IMR-90 (cell line): ENCODE results near the gene LRG1. TPM values are rescaled to one million over a fixed set of nuclear protein-coding genes. Genes with fewer than 3 reads are reported as not detected.

ENCODE experiments used
- ATAC-seq: fragments of 200-7000 bp; cut with Tn5 transposase; 2 replicates; pipeline ENCODE4 v1.9.1; 2020; ENCODE audit warnings: low read depth, mild to moderate bottlenecking, moderate library complexity
- BruUV-seq: library from RNA; stranded (reverse); fragments of 400-500 nt; replicated peaks from 2 replicates; lab custom pipeline; 2021; lab: Mats Ljungman, UMichigan
- CTCF ChIA-PET: fragments of 300-600 bp; formaldehyde crosslinking; extraction: SDS; loops from one replicate; lab custom pipeline; 2021; ENCODE audit warnings: antibody characterized with exemption; lab: Yijun Ruan, JAX
- POLR2A ChIA-PET: fragments of 300-600 bp; sonication (Branson Sonifier 250); formaldehyde crosslinking; loops from one replicate; lab custom pipeline; 2022; ENCODE audit warnings: antibody characterized with exemption; ENCODE audit not compliant: unreplicated experiment; lab: Charles Lee
- DNase-seq: peaks from one replicate; pipeline ENCODE4 v3.0.0; 2013
- H2AFZ ChIP-seq: replicated peaks from 2 replicates; pipeline ENCODE3; 2013; ENCODE audit warnings: low read length, mild to moderate bottlenecking; ENCODE audit not compliant: poor library complexity
- H2AK5ac ChIP-seq: 2 replicates; pipeline ENCODE4 v1.6.1; 2013; ENCODE audit warnings: low read depth, low read length, inconsistent platforms
- H2AK9ac ChIP-seq: replicated peaks from 2 replicates; pipeline ENCODE3; 2013; ENCODE audit warnings: mild to moderate bottlenecking, low read depth, low read length, moderate library complexity; ENCODE audit not compliant: poor library complexity
- H2BK120ac ChIP-seq: 2 replicates; pipeline ENCODE4 v1.6.1; 2013; ENCODE audit warnings: low read depth, low read length, inconsistent platforms
- H2BK15ac ChIP-seq: 3 replicates; pipeline ENCODE4 v1.6.1; 2013; ENCODE audit warnings: low read depth, low read length, inconsistent platforms
- H2BK20ac ChIP-seq: 2 replicates; pipeline ENCODE4 v1.6.1; 2013; ENCODE audit warnings: low read depth, mild to moderate bottlenecking, inconsistent platforms, low read length, moderate library complexity
- H2BK5ac ChIP-seq: 2 replicates; pipeline ENCODE4 v1.6.1; 2013; ENCODE audit warnings: mild to moderate bottlenecking, low read depth, low read length, inconsistent platforms; ENCODE audit not compliant: poor library complexity, severe bottlenecking
- H3K14ac ChIP-seq: replicated peaks from 2 replicates; pipeline ENCODE4 v1.6.1; 2013; ENCODE audit warnings: low read depth, low read length, inconsistent platforms
- H3K18ac ChIP-seq: 2 replicates; pipeline ENCODE4 v1.6.1; 2013; ENCODE audit warnings: low read depth, low read length, control low read depth
- H3K23ac ChIP-seq: 2 replicates; pipeline ENCODE4 v1.6.1; 2013; ENCODE audit warnings: low read depth, low read length, inconsistent platforms
- H3K27ac ChIP-seq: 2 replicates; pipeline ENCODE4 v1.5.1; 2013; ENCODE audit warnings: mild to moderate bottlenecking, control low read depth, low read length; ENCODE audit not compliant: insufficient read depth
- H3K27me3 ChIP-seq: 2 replicates; pipeline ENCODE4 v1.6.1; 2013; ENCODE audit warnings: low read length; ENCODE audit not compliant: control insufficient read depth, insufficient read depth
- H3K36me3 ChIP-seq: 2 replicates; pipeline ENCODE4 v1.6.1; 2013; ENCODE audit warnings: low read length, mixed read lengths; ENCODE audit not compliant: control insufficient read depth, insufficient read depth
- H3K4ac ChIP-seq: 2 replicates; pipeline ENCODE4 v1.6.1; 2013; ENCODE audit warnings: low read depth, low read length, inconsistent platforms
- H3K4me1 ChIP-seq: 2 replicates; pipeline ENCODE4 v1.6.1; 2013; ENCODE audit warnings: low read length, mixed read lengths; ENCODE audit not compliant: control insufficient read depth, insufficient read depth
- H3K4me2 ChIP-seq: 2 replicates; pipeline ENCODE4 v1.6.1; 2013; ENCODE audit warnings: low read depth, mild to moderate bottlenecking, control low read depth, low read length, moderate library complexity
- H3K4me3 ChIP-seq: 2 replicates; pipeline ENCODE4 v1.5.1; 2013; ENCODE audit warnings: low read depth, mild to moderate bottlenecking, control low read depth, low read length, moderate library complexity; ENCODE audit not compliant: insufficient read depth
- H3K56ac ChIP-seq: 2 replicates; pipeline ENCODE4 v1.6.1; 2013; ENCODE audit warnings: low read length, inconsistent platforms; ENCODE audit not compliant: insufficient read depth; ENCODE audit errors: extremely low read depth
- H3K79me1 ChIP-seq, 2 experiments: 2 replicates each; pipeline ENCODE4 v1.6.1; 2013; ENCODE audit warnings: low read length in 2 of 2, inconsistent platforms in 1 of 2, low read depth in 1 of 2
- H3K9ac ChIP-seq: 2 replicates; pipeline ENCODE4 v1.6.1; 2013; ENCODE audit warnings: low read depth, low read length, control low read depth
- H3K9me1 ChIP-seq: 2 replicates; pipeline ENCODE4 v1.6.1; 2013; ENCODE audit warnings: low read length, inconsistent platforms; ENCODE audit not compliant: insufficient read depth
- H3K9me3 ChIP-seq: 2 replicates; pipeline ENCODE4 v1.6.1; 2013; ENCODE audit warnings: low read length; ENCODE audit not compliant: control insufficient read depth, insufficient read depth
- H4K20me1 ChIP-seq: 2 replicates; pipeline ENCODE4 v1.6.1; 2013; ENCODE audit warnings: low read length, inconsistent platforms; ENCODE audit not compliant: insufficient read depth
- H4K5ac ChIP-seq: 2 replicates; pipeline ENCODE4 v1.6.1; 2013; ENCODE audit warnings: mild to moderate bottlenecking, low read depth, low read length, control low read depth
- H4K8ac ChIP-seq, 2 experiments: 2 replicates each; pipeline ENCODE4 v1.6.1; 2013; ENCODE audit warnings: low read depth in 2 of 2, low read length in 2 of 2, control low read depth in 1 of 2, inconsistent platforms in 1 of 2
- H4K91ac ChIP-seq: 2 replicates; pipeline ENCODE4 v1.6.1; 2013; ENCODE audit warnings: low read depth, low read length, inconsistent platforms; ENCODE audit not compliant: insufficient read depth
- BHLHE40 ChIP-seq: fragments of 150-350 bp; IDR thresholded peaks from 2 replicates; pipeline ENCODE4 v1.6.1; 2016; ENCODE audit warnings: mild to moderate bottlenecking, low read depth, low read length
- CEBPB ChIP-seq: IDR thresholded peaks from 2 replicates; pipeline ENCODE4 v1.6.1; 2012; ENCODE audit warnings: low read depth, low read length, improper control_type of control experiment
- CHD1 ChIP-seq: IDR thresholded peaks from 2 replicates; pipeline ENCODE4 v1.6.1; 2012; ENCODE audit warnings: low read depth, low read length, improper control_type of control experiment
- CTCF ChIP-seq: conservative IDR thresholded peaks from 2 replicates; pipeline ENCODE4 v1.5.1; 2012; ENCODE audit warnings: mild to moderate bottlenecking, low read depth, low read length, improper control_type of control experiment
- ELK1 ChIP-seq: fragments of 150-350 bp; IDR thresholded peaks from 2 replicates; pipeline ENCODE4 v1.6.1; 2016; ENCODE audit warnings: low read depth, mild to moderate bottlenecking, low read length, moderate library complexity, borderline replicate concordance
- FOS ChIP-seq: fragments of 150-350 bp; IDR thresholded peaks from 2 replicates; pipeline ENCODE4 v1.6.1; 2016; ENCODE audit warnings: low read depth, low read length
- MAFK ChIP-seq: IDR thresholded peaks from 2 replicates; pipeline ENCODE4 v1.6.1; 2012; ENCODE audit warnings: low read depth, low read length, improper control_type of control experiment
- MAZ ChIP-seq: IDR thresholded peaks from 2 replicates; pipeline ENCODE4 v1.6.1; 2012; ENCODE audit warnings: low read depth, mild to moderate bottlenecking, low read length, improper control_type of control experiment, moderate library complexity, borderline replicate concordance
- RFX5 ChIP-seq: IDR thresholded peaks from 2 replicates; pipeline ENCODE4 v1.8.0; 2012; ENCODE audit warnings: low read depth, mild to moderate bottlenecking, low read length, moderate library complexity
- WGBS, 2 experiments: methylation state at CpG; one replicate each; pipeline versions ENCODE4 v1.1.5 to v1.1.7; 2013; ENCODE audit warnings: missing lambda C conversion rate in 2 of 2; ENCODE audit not compliant: insufficient read length in 1 of 2; ENCODE audit errors: extremely low coverage in 2 of 2; 5-methylcytosine and 5-hydroxymethylcytosine counted together
- dilution Hi-C: fragments of 300-500 bp; cut with HindIII; formaldehyde crosslinking; loops from one replicate; pipeline ENCODE4 v1.14.3; 2018; ENCODE audit warnings: low sequenced_read_pairs; ENCODE audit not compliant: unreplicated experiment
- in situ Hi-C: fragments of 300-500 bp; cut with MboI; formaldehyde crosslinking; loops from 3 replicates; pipeline ENCODE4 v1.14.3; 2019; ENCODE audit warnings: low sequenced_read_pairs, inconsistent platforms, mixed read lengths
- intact Hi-C: fragments of 100-400 bp; cut with micrococcal nuclease; formaldehyde crosslinking; loops from 2 replicates; pipeline ENCODE4 v1.10.0; 2022
- polyA plus RNA-seq, 3 experiments: library from polyadenylated mRNA; depleted of rRNA; stranded (reverse); fragments of >200 nt; gene quantifications; 2 replicates each; pipeline ENCODE4 v1.2.3, GENCODE V29; 2012; ENCODE audit warnings: low replicate concordance in 1 of 3
- total RNA-seq: library from RNA; depleted of rRNA; stranded (reverse); fragments of >200 nt; gene quantifications from 2 replicates; pipeline ENCODE4 v1.2.3, GENCODE V29; 2012

The LRG1 gene
- total and polyA plus RNA-seq, 2 of the 4 experiments (the other 2 are of a cell fraction) = not detected

- ChIA-PET POLR2A (no interaction called here), CTCF (no interaction called here)
- 98% methylated on average over 14 of the region's 21 CpGs; no CpG with 5 or more reads in 1 of the 2 experiments for WGBS, 2 experiments
- Histone ChIP-seq H2BK15ac (no peak overlapping the region), H3K9ac (no peak overlapping the region), H3K18ac (no peak overlapping the region), H3K4me3 (no peak overlapping the region), H2AK9ac (no peak overlapping the region), H4K20me1 (peaks cover 14% of the 10 kb centered on the region; the same call in 1 of the 2 replicates), H2BK5ac (no peak overlapping the region), H2AK5ac (no peak overlapping the region), H3K4me2 (no peak overlapping the region), H4K91ac (no peak overlapping the region), H3K36me3 (peaks cover 72% of the 10 kb centered on the region), H4K5ac (no peak overlapping the region), H2BK120ac (no peak overlapping the region), H2AFZ (no peak overlapping the region), H3K27ac (no peak overlapping the region), H4K8ac (no peak overlapping the region), H2BK20ac (no peak overlapping the region), H3K27me3 (no peaks in the 10 kb centered on the region), H3K14ac (no peak overlapping the region), H3K4me1 (no peaks in the 10 kb centered on the region), H3K23ac (no peak overlapping the region), H3K9me1 (peaks cover 13% of the 10 kb centered on the region), H3K4ac (no peak overlapping the region), H3K56ac (no peak overlapping the region), H3K9me3 (no peaks in the 10 kb centered on the region), H3K79me1 (peaks cover 7 to 27% of the 10 kb centered on the region in 2 experiments)
- in situ Hi-C loops (no loop called here), intact Hi-C loops (no loop called here), dilution Hi-C loops (no loop called here)
- DNase-seq = no peak
- no peak for TF ChIP-seq CTCF
- no peak for TF ChIP-seq BHLHE40
- no peak for TF ChIP-seq MAFK
- no peak for TF ChIP-seq FOS
- TF ChIP-seq CHD1 = no peak
- no peak for TF ChIP-seq ELK1
- no peak for TF ChIP-seq MAZ
- no peak for TF ChIP-seq CEBPB
- TF ChIP-seq RFX5 = no peak
- ATAC-seq = no peak
- no TSS peak for BruUV-seq
These were observed 48.4 kb downstream of the LRG1 start for GRCh38 chr19:4491446-4491845.
